GM10266 (cell line): ENCODE measurements around the gene PHC2.

Experiments
- DNase-seq: peaks from one replicate; pipeline ENCODE4 v3.0.0; 2012; ENCODE audit errors: extremely low spot score
- CTCF ChIP-seq: IDR thresholded peaks from 2 replicates; pipeline ENCODE4 v1.5.1; 2012; ENCODE audit warnings: mild to moderate bottlenecking, low read depth; ENCODE audit not compliant: control insufficient read depth, insufficient read depth; ENCODE audit errors: missing control alignments

PHC2 gene

GRCh38 chr1:33332881-33333280, 98.0 kb downstream of the PHC2 start:
- no peak for TF ChIP-seq CTCF
- DNase-seq, result no peak

- DNase-seq, result no peak
- no peak for TF ChIP-seq CTCF
Observed at GRCh38 chr1:33332357-33332789, 98.5 kb downstream of the PHC2 start.

DNA sequence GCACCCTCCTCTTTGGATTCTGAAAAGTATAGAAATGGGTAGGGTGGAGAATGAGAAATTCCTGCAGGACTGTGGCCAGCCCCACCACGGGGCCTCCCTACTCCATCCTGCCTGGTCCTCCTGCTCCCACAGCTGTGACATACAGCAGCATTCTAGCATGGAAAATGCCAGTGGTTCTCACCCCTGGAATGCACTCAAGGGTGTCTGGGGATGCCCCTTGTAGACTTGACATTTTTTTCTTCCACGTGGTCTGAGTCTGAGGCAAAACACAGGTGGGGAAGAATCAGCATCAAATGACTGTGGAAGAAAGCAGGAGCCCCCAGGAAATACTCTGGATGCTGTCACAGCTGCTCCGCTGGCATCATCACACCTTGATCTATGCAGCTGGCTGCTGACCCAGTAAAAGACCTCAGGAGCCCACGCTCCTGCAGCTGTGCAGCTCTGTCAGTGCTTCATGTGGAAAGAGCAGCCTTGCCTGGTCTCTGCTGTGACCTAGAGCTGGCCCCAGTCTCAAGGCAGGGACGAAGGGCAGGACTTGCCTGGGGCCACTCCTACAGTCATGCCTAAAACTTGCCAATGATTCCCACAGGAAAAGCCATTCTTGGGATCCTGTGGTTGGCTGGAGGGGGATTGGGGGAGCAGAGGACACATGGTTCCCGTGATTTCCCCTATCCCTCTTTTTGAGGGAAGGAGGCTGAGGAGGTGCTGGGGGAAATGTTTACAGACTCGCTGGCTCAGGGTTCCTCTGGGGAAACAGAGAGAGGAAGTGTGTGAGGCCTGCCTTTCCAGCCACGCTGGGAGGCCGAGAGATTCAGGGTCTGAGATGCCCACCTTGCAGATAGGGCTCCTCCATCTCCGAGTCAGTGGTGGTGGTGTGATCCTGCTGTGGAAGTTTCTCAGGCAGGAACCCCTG, 99.2 kb downstream of the PHC2 start:
- DNase-seq, result no peak
- TF ChIP-seq CTCF, result no peak

GRCh38 chr1:33330906-33331305, 100.0 kb downstream of the PHC2 start:
- DNase-seq, result no peak
- TF ChIP-seq CTCF, result no peak

DNA sequence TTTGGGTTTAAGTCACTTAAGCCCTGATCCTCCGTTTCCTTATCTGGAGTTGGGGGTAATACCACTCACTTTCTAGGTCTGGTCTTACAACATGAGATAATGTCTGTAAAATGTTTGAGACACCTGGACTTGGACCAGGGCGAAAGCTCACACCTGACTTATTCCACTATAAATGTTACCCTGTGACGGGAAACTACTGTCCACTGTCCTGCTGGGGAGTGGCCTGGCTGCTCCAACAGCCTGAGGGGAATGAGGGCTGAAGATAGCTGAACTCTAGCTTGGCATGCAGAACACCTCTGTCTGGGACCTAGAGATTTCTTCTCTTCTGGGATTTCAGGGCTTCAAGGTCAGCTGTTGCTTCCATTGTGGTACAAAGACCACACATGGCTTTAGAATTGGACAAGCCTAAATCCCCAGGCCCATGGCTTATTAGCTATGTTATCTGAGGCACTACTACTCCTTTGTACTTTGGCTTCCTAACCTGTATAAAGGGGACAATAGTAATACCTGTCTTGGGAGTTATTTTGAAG, 100.5 kb downstream of the PHC2 start:
- no peak for TF ChIP-seq CTCF

GRCh38 chr1:33329600-33330305, 101.1 kb downstream of the PHC2 start:
- TF ChIP-seq CTCF, result no peak
- DNase-seq, result no peak

More for the DNA sequence above, 100.5 kb downstream of the PHC2 start:
- DNase-seq, result no peak
